ENCODE results near the gene THSD4. TPM values are rescaled to one million over a fixed set of nuclear protein-coding genes. Genes with fewer than 3 reads are reported as not detected.
A peak's percentile ranks its signal among the peaks of the same experiment; 100 is the strongest.

Gene THSD4
- total RNA-seq, 1 donor: 50.9 TPM

DNA sequence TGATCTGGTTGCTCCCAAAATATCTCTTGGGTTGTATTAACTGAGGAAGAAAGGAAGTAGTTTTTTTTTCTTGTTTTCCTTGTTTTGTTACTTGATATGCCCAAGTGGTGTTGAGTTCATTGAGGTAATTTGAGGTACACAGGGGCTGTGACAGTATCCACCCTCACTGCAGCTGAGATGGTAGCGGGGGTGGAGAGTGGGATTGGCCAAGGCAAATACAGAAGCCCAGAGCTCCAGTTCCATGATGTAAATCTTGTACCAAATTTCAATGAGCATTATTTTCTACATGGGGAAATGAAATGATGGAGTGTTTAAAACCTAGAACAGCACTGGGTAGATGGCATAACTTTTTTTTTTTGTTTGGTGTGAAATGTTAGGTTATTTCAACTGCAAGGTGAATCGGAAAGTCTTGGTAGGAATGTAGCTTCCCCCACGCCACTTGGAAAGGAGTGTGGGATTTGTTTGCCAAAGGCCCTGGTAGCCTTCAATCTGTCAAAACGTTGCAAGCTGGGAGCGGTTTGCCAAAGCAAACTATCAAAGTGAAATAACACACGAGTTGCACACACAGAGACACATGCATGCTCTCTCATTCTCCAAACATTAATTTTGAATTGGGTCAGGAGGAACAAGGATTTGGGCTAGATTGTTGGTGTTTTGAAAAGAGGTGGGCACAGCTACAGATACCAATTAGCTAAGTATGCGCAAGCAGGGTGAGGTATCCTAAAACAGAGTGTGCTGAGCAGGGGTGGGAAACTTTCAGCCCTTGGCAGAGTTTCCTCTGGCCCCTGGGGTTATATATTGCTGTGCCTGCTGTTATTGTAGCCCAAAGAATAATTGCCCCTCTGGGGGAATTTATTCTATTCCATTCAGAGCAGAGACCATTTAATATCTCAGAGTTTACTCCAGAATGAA lies 34.6 kb downstream of the THSD4 start:
- peak; percentile 88 for DNase-seq (ENCODE audit: low read depth)
- TF ChIP-seq, protein P1, sequence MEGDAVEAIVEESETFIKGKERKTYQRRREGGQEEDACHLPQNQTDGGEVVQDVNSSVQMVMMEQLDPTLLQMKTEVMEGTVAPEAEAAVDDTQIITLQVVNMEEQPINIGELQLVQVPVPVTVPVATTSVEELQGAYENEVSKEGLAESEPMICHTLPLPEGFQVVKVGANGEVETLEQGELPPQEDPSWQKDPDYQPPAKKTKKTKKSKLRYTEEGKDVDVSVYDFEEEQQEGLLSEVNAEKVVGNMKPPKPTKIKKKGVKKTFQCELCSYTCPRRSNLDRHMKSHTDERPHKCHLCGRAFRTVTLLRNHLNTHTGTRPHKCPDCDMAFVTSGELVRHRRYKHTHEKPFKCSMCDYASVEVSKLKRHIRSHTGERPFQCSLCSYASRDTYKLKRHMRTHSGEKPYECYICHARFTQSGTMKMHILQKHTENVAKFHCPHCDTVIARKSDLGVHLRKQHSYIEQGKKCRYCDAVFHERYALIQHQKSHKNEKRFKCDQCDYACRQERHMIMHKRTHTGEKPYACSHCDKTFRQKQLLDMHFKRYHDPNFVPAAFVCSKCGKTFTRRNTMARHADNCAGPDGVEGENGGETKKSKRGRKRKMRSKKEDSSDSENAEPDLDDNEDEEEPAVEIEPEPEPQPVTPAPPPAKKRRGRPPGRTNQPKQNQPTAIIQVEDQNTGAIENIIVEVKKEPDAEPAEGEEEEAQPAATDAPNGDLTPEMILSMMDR (IDR thresholded peaks at IDR 0.05; ENCODE audit: insufficient read depth, low read length): no peak
- no peak overlapping the region for H3K4me3 ChIP-seq (ENCODE audit: low read depth, low read length)

DNA sequence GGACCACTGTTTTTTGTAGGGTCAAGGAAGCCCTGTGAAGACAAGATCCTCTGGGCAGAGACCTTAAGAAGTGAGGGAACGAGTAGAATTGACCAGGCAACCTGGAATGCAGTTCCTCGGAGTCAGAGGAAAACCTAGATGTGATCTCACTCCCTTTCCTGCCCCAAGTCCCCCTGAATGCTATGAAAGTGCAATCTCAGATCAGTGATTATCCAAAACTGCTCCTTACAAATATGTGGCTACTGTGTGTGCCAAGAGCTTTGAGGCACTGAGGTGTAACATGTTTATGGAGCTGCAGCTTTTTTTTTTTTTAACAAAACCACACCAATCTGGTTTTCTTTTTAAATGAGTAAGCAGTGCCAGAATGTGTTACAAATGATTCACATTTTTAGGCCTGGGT lies 35.8 kb downstream of the THSD4 start:
- no peak overlapping the region for H3K4me3 ChIP-seq (ENCODE audit: low read depth, low read length)
- DNase-seq (ENCODE audit: low read depth): peak; percentile 78
- TF ChIP-seq, protein P1 (IDR thresholded peaks at IDR 0.05; ENCODE audit: insufficient read depth, low read length): no peak

DNA sequence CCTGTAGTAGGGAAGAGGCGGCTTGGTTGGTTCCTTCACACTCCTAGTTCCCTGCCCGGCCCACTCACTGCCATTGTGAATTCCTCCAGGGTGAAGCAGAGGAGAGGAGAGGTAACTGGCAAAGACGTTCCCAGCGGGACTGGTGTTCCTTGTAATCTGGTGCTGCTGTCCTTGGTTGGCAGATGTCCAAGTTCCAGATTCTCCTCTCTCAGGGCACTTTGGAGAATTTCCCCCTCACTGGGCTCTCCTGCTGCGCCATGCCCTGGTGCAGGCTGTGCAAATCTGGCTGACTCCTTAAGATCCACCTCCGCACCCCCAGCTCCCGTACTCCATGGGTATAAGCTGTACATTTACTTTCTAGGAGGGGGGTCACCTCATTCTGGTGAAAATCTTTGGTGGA lies 37.3 kb downstream of the THSD4 start:
- no peak for DNase-seq (ENCODE audit: low read depth)
- TF ChIP-seq, protein P1 (IDR thresholded peaks at IDR 0.05; ENCODE audit: insufficient read depth, low read length): no peak
- no peak overlapping the region for H3K4me3 ChIP-seq (ENCODE audit: low read depth, low read length)

DNA sequence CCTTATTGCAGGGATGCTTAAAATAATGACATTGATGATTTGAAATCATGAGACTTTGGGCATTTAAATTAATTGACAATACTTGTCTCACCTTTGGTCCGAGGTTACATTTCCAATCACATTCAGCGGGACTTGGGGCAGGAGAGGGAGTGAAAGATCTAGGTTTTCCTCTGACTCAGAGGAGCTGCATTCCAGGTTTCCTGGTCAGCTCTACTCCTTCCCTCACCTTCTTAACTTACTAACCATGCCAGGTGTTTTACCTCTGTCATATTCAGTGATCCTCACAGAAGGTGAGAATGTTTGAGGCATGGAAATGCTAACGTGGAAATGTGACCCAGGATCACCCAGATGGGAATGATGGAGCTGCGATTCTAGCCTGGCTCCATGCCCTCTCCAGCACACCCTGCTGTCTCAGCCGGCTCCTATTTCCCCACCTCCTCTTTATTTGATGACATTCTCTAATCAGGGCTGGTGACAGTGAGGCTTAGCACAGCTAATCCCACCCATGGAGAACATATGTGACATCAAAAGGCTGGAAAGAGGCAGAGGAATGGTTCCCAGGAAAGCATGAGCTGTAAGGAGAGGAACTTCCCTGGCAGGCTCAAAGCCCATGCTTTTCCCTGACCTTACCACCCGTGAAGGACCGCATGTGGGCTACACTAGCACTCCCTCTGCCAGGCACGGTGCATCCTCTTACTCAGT lies 38.7 kb downstream of the THSD4 start:
- TF ChIP-seq, protein P1 (IDR thresholded peaks at IDR 0.05; ENCODE audit: insufficient read depth, low read length): no peak
- H3K4me3 ChIP-seq (ENCODE audit: low read depth, low read length): no peak overlapping the region
- DNase-seq (ENCODE audit: low read depth): peak; percentile 25

DNA sequence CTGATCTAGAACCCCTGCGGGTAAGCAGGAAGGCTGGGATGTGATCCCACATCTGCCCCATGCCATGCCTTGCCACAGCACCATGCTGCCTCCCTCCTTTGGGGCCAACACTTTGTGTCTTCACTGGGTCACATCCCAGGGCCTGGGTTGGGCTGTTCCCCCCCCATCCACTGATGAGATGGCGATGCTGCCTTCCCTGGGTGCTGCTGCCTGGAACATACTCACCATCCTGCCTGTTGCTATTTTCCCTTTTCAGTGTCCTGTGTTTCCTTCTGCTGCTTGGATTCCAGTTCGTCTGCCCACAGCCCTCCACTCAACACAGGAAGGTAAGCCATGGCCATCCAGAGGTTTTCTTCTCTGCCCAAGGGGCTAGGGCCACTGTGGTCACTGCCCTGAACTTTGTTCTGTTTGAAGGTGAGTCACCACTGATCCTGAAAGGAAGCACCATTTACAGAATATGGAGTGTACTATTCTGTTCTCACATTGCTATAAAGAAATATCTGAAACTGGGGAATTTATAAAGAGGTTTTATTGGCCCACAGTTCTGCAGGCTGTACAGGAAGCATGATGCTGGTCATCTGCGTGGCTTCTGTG lies 39.4 kb downstream of the THSD4 start:
- no peak overlapping the region for H3K4me3 ChIP-seq (ENCODE audit: low read depth, low read length)
- TF ChIP-seq, protein P1 (IDR thresholded peaks at IDR 0.05; ENCODE audit: insufficient read depth, low read length): no peak
- DNase-seq (ENCODE audit: low read depth): no peak

DNA sequence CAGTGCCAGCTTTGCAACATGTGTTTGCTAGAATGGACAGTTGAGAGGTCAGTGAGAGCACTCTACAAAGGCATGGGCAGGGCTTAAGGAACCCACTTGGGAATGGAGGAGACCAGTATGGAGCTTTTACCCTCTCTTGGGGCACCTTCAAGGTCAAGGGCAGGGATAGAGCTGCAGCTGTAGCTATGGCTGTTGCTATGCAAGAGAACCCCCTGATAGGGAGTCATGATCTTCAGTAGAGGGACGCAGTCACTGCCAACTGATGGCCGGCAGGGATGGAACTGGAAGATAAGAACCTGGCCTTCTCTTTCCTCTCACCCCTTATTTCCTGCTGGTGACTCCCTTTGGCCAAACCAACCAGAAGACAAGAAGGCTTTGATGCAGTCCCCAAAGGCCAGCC lies 40.3 kb downstream of the THSD4 start:
- no peak for DNase-seq (ENCODE audit: low read depth)
- no peak overlapping the region for H3K4me3 ChIP-seq (ENCODE audit: low read depth, low read length)
- TF ChIP-seq, protein P1 (IDR thresholded peaks at IDR 0.05; ENCODE audit: insufficient read depth, low read length): no peak

Measured in fibroblast of the aortic adventitia (primary cell).